Peyer's patch (tissue), 4 donors: ENCODE data around the gene CCDC28B.

Source experiments
- CTCF ChIP-seq, 6 experiments: fragments of 450-650 bp in 4 of 6; fragments of 200-600 bp in 2 of 6; sonication (generic) in 1 of 6; IDR thresholded peaks; one replicate each; pipeline ENCODE4 v1.5.1; 2017 to 2019; ENCODE audit warnings: antibody characterized with exemption in 6 of 6, mild to moderate bottlenecking in 3 of 6, moderate library complexity in 1 of 6
- POLR2A ChIP-seq, 2 donors: fragments of 450-650 bp; IDR thresholded peaks; one replicate each; pipeline ENCODE4 v1.5.1; 2017; ENCODE audit warnings: antibody characterized with exemption in 2 of 2, mild to moderate bottlenecking in 2 of 2, moderate library complexity in 2 of 2

- TF ChIP-seq CTCF (IDR thresholded peaks at IDR 0.05): no peak
- no peak for TF ChIP-seq POLR2A (IDR thresholded peaks at IDR 0.05)
These were observed 12.5 kb upstream of the CCDC28B start for GRCh38 chr1:32187850-32188249.
